Raji (cell line): ENCODE data around the gene MRPS23.

Experiments used
- POLR2A ChIP-seq: IDR thresholded peaks from 2 replicates; pipeline ENCODE4 v1.6.1; 2011; ENCODE audit warnings: low read depth, low read length, control low read depth; ENCODE audit not compliant: insufficient read depth

The MRPS23 gene

DNA sequence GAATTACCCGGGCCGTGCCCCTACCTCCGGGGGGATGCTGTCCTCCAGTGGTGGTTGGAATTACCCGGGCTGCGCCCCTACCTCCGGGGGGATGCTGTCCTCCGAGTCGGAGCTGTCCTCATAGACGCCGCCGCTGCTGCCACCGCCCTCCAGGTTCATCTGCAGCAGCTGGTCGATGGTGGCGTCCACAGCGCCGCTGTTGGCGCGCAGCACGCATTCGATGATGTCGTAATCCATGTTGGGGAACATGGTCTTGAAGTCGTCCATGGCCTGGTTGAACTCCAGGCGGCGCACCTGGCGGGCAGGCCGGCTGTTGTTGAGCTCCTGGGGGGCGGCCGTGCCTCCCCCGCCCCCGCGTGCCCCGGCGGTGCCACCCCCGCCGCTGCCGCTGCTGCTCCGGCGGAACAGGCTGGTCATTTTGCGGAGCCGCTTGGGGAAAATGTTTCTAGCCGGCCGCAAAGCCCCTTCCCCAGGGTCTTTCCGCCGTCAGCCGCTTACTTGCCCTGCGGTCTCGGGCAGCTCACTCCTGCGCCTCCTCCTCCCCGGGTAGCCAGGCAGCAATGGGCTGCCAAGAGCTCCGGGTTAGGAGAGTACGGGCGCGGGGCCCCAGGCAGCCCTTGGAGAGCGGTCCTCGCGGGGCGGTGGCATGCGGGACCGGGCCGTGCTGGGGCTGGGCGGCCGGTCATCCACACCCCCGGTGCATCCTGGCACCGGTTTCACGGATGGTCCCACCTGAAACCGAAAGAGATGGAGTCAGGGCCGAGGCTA is 35.5 kb upstream of the MRPS23 start:
- TF ChIP-seq POLR2A, result no peak

DNA sequence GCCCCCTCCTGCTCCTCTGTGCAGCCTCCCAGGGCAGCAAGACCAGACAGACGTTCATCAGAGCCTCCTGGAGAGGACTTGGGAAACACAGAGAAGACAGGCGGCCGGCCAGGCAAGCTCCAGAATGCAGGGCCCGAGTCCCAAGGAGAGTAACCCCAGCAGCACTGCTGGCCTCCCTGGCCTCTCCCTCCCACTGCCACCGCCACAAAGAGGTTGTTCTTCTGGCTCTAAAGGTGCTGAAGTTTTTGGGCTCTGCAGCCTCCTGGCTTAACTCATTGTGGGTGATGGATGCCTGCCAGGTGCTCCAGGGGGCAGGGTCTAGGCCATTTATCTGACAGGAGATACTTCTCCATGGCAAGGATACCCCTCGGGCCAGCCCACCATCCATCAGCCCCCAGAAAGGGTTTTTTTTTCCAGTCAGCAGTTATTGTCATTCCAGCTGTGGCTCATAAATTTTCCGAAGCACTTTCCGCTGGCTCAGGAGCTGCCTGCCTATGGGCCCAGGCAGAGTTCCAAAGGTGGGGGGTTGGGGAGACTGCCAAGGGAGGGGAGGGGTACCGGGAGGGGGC is 32.0 kb upstream of the MRPS23 start:
- TF ChIP-seq POLR2A, result no peak

DNA sequence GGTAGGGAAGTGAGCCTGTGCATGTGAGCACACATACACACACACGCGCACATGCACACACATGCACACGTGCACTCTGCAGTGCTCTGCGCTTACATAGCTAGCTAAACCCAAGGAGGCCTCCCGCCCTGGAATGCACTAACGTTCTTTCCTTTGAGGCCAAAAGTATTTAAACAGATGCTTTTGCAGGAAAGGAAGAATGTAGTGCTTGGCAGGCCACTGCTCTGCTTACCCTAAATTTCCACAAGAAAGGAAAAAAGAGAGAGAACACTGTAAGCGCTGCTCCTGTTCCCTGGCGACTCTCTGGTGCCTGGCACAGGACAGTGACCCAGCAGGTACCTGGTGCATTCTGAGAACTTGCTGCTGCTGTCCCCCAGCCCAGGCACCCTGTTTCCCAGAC is 31.3 kb upstream of the MRPS23 start:
- no peak for TF ChIP-seq POLR2A

DNA sequence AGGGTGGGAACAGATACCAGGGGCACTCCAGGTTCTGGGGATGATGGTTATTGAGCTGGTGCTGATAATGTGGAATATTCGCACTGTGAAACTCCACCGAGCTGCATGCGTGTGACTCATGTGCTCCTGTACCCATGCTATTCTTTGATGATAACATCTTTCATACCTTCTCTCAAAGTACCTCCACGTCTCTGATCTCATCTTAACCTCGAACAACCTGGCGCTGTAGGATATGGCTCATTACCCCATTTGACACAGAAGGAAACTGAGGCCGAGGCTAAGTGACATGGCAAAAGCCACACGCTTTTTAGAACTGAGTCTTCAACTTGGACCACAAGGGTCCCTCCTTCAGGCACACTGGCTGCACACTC is 30.2 kb upstream of the MRPS23 start:
- no peak for TF ChIP-seq POLR2A

DNA sequence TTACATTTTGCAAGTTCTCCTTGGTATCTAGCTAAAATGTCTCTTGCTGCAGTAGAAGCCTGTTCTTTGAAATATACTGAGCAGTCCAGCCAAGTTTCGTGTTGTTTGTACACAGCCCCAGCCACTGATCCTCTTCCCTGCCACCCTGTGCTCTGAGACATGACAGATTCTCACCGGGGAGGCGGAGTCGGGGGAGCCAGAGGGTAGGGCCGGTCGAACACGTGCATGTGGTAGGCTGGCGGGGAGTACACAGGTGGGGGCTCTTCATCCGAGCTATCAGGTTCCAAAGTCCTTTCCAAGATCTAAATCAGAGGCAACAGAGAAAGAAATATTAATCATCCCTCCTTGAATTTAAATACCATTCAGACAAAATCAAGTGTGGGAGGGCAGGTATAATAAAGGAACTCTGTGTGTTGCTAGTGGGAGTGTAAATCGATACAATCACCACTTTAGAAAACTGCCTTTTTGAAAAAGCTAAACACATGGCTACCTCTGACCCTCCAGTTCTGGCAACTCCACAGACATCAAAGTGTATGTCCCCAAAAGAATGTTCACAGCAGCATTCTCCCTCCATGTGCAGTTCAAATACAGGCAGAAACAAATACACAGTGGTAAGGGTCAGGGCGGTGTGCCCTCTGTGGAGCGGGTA is 29.7 kb upstream of the MRPS23 start:
- TF ChIP-seq POLR2A, result no peak

DNA sequence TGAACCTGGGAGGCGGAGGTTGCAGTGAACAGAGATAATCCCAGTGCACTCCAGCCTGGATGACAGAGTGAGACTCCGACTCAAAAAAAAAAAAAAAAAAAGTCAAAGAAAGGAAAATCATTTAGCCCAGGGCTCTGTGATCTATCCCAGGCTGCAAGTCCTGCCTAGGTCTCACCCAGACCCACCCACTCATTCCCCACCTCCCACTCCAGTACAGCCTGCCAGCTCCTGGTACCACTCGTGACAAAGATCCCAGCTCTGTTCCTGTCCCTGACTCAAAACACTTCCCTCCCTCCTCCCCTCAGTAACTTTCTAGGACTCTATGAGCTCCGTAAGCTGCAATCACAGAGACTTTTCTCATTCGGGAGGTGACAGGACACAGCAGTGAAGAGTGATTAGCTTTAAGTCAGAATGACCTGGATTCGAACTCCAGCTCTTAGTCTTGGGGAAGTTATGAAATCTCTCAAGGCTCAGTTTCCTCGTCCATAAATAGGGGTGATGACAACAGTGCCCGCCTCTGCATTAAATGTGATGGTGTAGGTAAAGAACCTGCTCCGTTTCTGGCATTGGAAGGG is 28.0 kb upstream of the MRPS23 start:
- no peak for TF ChIP-seq POLR2A

DNA sequence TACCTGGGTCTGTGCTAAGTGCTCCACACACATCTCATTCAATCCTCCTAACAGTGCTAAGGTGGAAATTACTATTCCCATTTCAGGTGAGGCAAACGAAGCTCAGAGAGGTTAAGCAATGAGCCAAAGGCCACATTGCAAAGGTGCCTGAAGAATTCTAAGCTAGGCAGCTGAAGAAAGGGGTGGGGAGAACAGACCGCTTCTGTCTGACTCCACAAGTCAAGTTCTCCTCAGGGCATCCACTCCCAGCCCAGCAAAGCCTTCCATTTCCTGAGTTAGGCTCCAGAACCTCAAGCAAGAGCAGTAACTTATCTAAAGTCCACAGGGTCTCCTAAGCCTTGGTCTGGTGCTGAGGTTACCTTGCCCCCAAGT is 27.0 kb upstream of the MRPS23 start:
- TF ChIP-seq POLR2A, result no peak

DNA sequence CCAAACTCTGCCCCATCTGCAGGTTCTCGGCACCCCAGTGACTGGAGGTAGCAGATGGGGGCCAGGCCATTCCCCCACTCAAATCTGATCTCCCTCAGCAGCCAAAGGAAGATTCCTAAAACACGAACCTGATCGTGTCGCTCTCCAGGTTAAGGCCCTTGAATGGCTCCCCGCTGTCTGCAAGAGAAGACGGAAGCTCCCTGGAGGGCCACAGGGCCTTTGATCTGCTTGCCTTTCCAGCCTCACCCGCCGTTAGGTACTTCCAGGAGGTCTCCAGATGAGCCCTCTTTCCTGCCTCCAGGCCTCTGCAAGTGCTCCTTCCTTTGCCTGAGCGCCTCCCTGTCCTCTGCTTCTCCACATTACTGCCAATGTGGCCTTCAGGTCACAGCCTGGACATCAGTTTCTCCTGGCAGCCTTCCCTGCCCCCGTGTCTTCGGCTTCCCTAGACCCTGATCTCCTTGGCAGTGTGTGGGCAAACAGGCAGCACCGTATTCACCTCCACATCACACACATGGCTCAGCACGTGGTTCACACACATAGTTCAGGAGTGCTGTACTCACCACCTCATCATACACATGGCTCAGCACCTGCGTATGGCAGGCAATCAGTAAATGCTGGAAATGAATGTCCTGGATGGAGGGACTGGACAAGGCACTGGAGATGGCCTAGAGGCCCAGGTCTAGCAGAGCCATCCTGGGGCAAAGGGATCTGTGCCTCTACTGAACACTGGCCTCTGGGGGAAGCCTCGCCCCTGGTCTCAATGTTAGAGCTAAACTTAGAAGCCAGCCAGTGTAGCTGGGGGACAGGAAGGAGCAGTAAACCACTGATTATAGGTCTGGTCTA is 26.4 kb upstream of the MRPS23 start:
- no peak for TF ChIP-seq POLR2A

DNA sequence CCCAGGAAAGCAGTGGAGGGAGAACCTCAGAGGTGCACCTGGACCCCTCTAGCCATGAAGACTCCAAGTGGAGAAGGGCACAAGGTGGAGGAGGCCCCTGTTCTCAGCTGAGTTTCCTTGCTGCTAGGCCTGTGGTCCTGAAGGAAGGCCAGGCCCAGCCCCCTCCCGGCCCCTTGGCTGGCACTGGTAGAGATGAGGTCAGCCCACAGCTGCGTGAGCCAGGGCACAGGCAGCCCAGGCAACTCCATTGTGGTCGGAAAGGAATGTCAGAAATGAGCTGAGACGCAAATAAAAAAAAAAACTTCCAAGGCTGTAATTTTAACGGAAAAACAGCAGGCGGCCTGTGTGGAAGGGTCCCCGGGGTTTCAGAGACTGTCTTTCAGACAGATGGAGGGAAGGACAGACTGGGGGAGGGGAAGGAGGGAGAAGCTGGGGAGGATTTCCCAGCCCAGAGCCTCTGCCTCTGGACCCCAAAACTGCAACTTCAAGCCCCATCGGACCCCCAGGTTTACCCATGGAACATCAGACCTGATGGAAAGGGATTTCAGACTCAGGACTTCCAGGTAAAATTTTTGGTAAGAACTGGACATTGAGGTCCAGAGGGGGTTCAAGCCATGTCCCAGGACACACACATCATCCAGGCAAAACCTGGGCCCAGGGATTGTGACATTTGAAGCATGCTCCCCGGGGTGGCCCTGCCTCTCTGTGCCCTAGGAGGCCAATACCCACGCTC is 25.6 kb upstream of the MRPS23 start:
- TF ChIP-seq POLR2A, result no peak

DNA sequence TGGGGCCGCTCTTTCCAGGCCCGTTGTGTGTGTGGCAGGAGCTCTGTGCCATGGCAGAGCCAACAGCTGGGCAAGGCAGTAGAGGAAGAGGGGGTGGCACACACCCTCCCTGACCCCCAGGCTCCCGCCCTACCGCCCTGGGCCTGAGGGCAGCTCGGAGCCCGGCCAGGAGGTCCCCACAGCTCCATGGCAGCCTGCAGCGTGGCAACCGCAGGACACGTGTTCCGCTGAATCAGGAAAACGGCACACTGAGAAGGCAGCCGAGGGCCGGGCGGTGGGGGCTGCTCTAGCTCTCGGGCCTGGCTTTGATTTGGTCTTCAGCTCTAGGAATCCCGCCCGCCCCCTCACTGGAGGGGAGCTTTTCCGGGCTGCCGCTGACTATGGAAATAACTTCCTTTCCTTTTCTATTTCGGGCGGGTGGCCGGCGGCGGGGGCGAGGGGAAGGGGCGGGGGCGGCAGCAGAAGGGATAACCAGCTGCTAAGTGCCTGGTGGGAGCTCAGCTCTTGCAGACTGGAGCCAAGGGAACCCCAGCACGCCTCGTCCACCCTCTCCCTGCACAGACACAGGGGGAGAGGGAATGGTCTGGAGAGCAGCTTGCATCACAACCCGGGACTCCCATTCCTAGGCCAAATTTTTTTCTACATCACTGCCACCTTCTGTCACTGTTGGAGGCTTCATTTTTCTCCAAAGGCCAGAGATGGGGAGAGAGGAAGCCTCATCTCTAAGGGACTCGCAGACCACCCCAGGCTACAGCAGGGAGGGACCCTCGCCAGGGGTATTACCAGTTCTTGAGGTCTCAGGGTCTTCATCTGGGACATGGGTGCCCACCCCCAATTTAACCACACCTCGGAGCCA is 24.8 kb upstream of the MRPS23 start:
- TF ChIP-seq POLR2A, result no peak

DNA sequence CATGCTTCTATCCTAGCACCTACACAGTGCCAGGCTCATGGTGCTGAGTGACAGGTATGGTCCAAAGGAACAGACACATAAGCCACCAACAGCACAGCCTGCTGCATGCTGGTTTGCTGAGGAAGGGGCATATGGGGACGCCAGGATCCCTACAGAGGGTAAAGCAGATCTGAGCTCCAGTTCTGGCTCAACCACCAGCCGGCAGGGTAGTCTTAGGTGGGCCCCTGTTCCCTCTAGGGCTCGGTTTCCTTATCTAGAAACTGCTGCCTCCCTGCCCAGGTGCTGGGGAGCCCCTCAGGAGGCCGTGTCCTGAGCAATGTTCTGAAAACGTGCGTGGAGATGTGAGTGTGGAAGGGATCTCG is 24.2 kb upstream of the MRPS23 start:
- no peak for TF ChIP-seq POLR2A

DNA sequence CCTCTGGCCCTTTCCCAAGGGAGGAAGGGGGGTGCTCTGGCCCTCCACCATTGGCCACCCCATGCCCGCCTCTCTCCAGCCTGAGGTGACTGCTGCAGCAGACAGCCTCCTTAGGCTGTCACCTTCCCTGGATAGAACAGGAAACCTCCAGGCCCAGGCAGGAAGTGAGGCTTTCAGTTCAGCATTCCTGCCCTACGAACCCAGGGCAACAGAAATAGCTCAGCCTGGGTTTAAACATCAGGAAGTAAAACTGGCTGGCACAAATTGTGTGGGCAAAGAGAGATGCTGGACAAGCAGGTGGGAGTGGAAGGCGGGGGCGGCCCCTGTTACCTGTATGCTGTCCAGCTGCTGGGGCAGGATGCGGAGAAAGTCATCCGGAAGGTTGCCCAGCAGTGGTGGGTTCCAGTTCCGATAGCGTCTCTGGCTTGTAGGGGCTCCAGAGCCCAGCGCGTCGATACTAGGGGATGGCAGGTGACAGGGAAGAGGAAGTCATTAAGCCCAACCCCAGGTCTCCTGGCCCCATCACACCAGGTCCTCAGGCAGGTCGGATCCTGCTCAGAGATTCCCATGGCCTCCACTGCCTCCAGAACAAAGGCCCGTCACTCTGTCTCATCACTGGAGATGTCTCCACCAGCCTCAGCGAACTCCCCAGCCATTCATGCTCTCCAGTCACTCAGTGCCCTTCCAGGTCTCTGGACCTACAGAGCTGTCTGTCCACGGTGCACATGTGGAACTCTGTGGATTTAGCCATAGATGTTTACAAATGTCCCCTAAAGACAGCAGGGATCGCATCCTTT is 23.6 kb upstream of the MRPS23 start:
- TF ChIP-seq POLR2A, result no peak

DNA sequence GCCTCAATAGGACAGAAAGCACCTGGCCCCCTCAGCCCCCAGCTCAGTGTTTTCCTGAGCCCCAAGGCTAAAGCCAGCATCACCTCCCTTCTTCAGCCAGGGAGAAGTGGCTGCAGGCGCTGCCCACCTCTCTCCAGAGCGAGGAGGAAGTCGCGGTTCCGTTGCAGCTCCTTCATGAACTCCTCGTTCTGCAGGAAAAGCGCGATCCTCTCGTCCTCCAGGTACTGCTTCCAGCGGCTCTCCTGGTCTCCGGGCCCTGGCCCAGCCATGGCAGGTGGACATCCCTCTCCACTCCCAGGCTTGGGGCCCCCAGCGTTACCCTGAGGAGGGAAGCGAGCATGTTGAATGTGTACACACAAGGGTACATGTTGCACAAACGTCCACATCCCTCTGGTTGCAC is 22.7 kb upstream of the MRPS23 start:
- no peak for TF ChIP-seq POLR2A
